Stomach smooth muscle (tissue), 2 donors: ENCODE data around the gene ICAM1.
"Not testable (repeated sequence)": the region's sequence is repeated elsewhere in the genome, so short reads cannot be mapped to it uniquely, and the experiment has no call there.

ENCODE experiments used
- H3K27ac ChIP-seq: one replicate; pipeline ENCODE4 v1.7.0; 2013; ENCODE audit warnings: mild to moderate bottlenecking, low read length, inconsistent platforms
- H3K27me3 ChIP-seq, 2 donors: one replicate each; pipeline ENCODE4 v1.7.0; 2013; ENCODE audit warnings: low read length in 2 of 2; ENCODE audit not compliant: insufficient read depth in 2 of 2, control insufficient read depth in 1 of 2
- H3K36me3 ChIP-seq, 2 donors: one replicate each; pipeline ENCODE4 v1.7.0; 2013; ENCODE audit warnings: low read length in 2 of 2; ENCODE audit not compliant: control insufficient read depth in 2 of 2, insufficient read depth in 2 of 2
- H3K4me1 ChIP-seq: one replicate; pipeline ENCODE4 v1.7.0; 2013; ENCODE audit warnings: low read length; ENCODE audit not compliant: control insufficient read depth, insufficient read depth
- H3K4me3 ChIP-seq, 2 donors: one replicate each; pipeline ENCODE4 v1.7.0; 2013; ENCODE audit warnings: low read length in 2 of 2
- H3K9ac ChIP-seq, 2 donors: one replicate each; pipeline ENCODE4 v1.7.0; 2013; ENCODE audit warnings: low read length in 2 of 2, mild to moderate bottlenecking in 1 of 2
- H3K9me3 ChIP-seq, 2 donors: one replicate each; pipeline ENCODE4 v1.7.0; 2013; ENCODE audit warnings: low read length in 2 of 2; ENCODE audit not compliant: control insufficient read depth in 2 of 2
- donor health status: healthy.
- donor health status: Pancreatic carcinoma.

ICAM1 gene

DNA sequence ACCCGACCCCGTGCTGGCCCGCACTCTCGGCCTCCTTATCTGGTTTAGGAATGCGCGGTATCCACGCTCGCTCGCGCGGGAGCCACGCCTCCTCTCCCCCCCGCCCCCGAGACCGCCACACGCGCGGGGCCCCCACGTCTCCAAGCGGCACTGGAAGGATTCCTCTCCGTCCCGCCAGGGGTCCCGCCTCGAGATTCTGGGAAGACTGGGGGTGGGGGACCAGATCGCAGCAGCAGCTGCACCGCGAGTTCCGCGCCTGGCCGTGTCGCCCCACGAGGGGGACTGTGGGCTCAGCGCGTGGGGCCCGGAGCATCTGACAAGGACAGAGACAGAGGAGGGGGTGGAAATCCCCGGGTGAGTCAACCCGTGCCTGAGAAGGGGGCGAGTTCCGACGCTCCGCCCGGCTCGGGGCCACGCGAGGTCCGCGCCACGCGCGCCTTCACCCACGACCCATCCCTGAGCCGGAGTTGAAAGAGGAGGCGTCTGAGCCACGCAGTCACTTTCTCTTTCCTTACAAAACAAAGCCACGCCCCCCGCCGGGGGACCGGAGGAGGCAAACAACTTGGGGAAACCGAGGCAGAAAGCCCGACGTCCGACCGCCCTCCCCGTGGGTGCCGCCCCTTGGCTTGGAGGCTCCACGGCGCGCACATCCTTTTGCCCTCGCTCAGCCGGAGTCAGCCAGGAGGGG lies 40.6 kb upstream of the ICAM1 start:
- peak overlapping the region; percentile 72 to 85 for H3K4me3 ChIP-seq
- H3K36me3 ChIP-seq, result no peaks in the 10 kb centered on the region
- H3K4me1 ChIP-seq, result peaks cover 26% of the 10 kb centered on the region
- no peaks in the 10 kb centered on the region for H3K9me3 ChIP-seq
- peak overlapping the region; percentile 68 to 75 for H3K9ac ChIP-seq
- no peaks in the 10 kb centered on the region for H3K27me3 ChIP-seq
- H3K27ac ChIP-seq, result peak overlapping the region; percentile 60

- Histone ChIP-seq H3K9me3 (no peaks in the 10 kb centered on the region), H3K27ac (peak within 1 kb of the TSS; percentile 60), H3K27me3 (no peaks in the 10 kb centered on the region), H3K4me1 (peaks cover 28% of the 10 kb centered on the region), H3K9ac (peak within 1 kb of the TSS; percentile 68 to 75), H3K4me3 (peak within 1 kb of the TSS; percentile 72 to 85), H3K36me3 (no peaks in the 10 kb centered on the region)
These were observed 39.9 kb upstream of the ICAM1 start, which contains the start of gene S1PR2 for GRCh38 chr19:10230861-10231611. TSS of gene S1PR2 (minus strand) at chr19:10231331. CDS start at chr19:10224905, 6,426 bp downstream.

- Histone ChIP-seq H3K9ac (peak overlapping the region in 1 of 2 donors; percentile 75), H3K4me3 (peak overlapping the region; percentile 17 to 85), H3K36me3 (no peaks in the 10 kb centered on the region), H3K9me3 (no peaks in the 10 kb centered on the region), H3K27me3 (no peaks in the 10 kb centered on the region), H3K4me1 (peaks cover 26% of the 10 kb centered on the region), H3K27ac (no peak overlapping the region)
These were observed 39.2 kb upstream of the ICAM1 start for GRCh38 chr19:10231612-10232228.

- peaks cover 23% of the 10 kb centered on the region for H3K4me1 ChIP-seq
- no peak overlapping the region for H3K4me3 ChIP-seq
- H3K9me3 ChIP-seq, result no peaks in the 10 kb centered on the region
- H3K36me3 ChIP-seq, result no peaks in the 10 kb centered on the region
- H3K9ac ChIP-seq, result no peak overlapping the region
- H3K27me3 ChIP-seq, result no peaks in the 10 kb centered on the region
- no peak overlapping the region for H3K27ac ChIP-seq
These were observed 37.0 kb upstream of the ICAM1 start for GRCh38 chr19:10233946-10234345.

DNA sequence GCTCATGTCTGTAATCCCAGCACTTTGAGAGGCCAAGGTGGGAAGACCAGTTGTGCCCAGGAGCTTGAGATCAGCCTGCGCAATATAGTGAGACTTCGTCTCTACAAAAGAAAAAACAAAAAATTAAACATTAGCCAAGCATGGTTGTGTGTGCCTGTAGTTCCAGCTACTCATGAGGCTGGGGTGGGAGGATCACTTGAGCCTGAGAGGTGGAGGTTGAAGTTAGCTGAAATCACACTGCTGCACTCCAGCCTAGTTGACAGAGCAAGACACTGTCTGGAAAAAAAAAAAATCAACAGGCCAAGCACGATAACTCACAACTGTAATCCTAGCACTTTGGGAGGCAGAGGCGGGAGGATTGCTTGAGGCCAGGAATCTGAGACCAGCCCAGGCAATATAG lies 35.9 kb upstream of the ICAM1 start:
- Histone ChIP-seq H3K9ac (no peak overlapping the region), H3K9me3 (no peaks in the 10 kb centered on the region), H3K36me3 (no peaks in the 10 kb centered on the region), H3K4me1 (peaks cover 18% of the 10 kb centered on the region), H3K27me3 (no peaks in the 10 kb centered on the region), H3K27ac (no peak overlapping the region), H3K4me3 (no peak overlapping the region)

DNA sequence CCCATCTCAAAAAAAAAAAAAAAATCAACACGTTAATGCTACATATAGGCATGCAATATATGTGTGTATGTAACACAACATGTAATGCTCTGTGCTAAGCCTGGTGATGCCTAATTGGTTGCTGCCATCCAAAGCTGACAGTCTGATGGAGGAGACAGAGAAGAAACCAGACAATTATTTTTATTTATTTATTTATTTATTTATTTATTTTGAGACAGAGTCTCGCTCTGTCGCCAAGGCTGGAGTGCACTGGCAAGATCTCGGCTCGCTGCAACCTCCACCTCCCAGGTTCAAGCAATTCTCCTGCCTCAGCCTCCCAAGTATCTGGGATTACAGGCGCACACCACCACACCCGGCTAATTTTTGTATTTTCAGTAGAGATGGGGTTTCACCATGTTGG lies 35.5 kb upstream of the ICAM1 start:
- not testable (repeated sequence) for H3K27ac ChIP-seq

DNA sequence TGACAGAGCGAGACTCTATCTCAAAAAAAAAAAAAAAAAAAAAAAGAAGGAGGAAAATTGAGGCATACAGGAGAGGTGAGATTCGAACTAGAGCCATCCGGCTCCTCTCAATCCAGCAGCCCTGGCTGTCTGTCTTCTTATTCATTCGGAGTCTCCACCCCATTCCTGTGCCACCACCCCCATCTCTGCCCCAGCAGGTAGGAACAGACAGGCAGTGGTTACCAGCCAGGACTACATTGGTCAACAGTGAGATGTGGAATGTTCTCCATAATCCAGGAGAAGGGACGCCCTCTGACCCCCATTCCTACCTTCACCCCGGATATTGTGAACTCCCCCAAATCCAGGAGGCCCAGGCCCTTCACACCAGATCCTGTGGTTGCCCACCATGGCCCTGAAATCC lies 33.2 kb upstream of the ICAM1 start:
- Histone ChIP-seq H3K36me3 (no peaks in the 10 kb centered on the region), H3K27ac (no peak overlapping the region), H3K4me3 (no peak overlapping the region), H3K27me3 (no peaks in the 10 kb centered on the region), H3K9ac (no peak overlapping the region), H3K4me1 (peaks cover 6% of the 10 kb centered on the region), H3K9me3 (no peaks in the 10 kb centered on the region)

More for the DNA sequence above, 35.5 kb upstream of the ICAM1 start:
- H3K4me3 ChIP-seq, H3K36me3 ChIP-seq, H3K9me3 ChIP-seq, H3K27me3 ChIP-seq, H3K9ac ChIP-seq: not testable (repeated sequence)
- H3K4me1 ChIP-seq, result peaks cover 14% of the 10 kb centered on the region

GRCh38 chr19:10238172-10238783 lies 32.6 kb upstream of the ICAM1 start:
- Histone ChIP-seq H3K27ac (no peak overlapping the region), H3K36me3 (no peaks in the 10 kb centered on the region), H3K4me1 (peaks cover 6% of the 10 kb centered on the region), H3K9me3 (no peaks in the 10 kb centered on the region), H3K27me3 (no peaks in the 10 kb centered on the region), H3K9ac (no peak overlapping the region), H3K4me3 (no peak overlapping the region)

GRCh38 chr19:10241826-10242449 lies 29.0 kb upstream of the ICAM1 start:
- H3K27me3 ChIP-seq, H3K9me3 ChIP-seq, H3K9ac ChIP-seq, H3K36me3 ChIP-seq, H3K27ac ChIP-seq, H3K4me3 ChIP-seq, H3K4me1 ChIP-seq: not testable (repeated sequence)

DNA sequence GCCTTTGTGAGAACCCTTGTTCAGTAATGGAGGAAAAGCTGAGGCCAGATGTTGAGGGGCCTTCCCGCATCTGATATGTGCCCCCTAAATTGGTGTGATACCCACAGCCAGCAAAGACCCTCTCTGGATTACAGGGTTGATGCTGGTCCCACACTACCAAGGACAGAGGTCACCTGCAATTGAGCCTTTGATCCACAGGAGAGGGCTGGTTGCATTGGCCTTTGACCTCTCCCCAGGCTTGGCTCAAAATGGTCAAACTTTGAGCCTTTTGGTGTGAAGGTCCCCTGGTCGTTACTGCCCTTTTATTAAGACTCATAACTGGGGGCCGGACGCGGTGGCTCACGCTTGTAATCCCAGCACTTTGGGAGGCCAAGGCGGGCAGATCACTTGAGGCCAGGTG lies 27.3 kb upstream of the ICAM1 start:
- Histone ChIP-seq H3K36me3 (no peaks in the 10 kb centered on the region), H3K27me3 (no peaks in the 10 kb centered on the region), H3K9me3 (no peaks in the 10 kb centered on the region), H3K4me1 (no peaks in the 10 kb centered on the region), H3K9ac (no peak overlapping the region), H3K27ac (no peak overlapping the region), H3K4me3 (no peak overlapping the region)
